HepG2 (cell line): ENCODE measurements around the gene GALNT9. TPM values are rescaled to one million over a fixed set of nuclear protein-coding genes. Genes with fewer than 3 reads are reported as not detected.

Source experiments
- ARNT2 ChIP-seq: sonication (generic); formaldehyde crosslinking; IDR thresholded peaks from 2 replicates; pipeline ENCODE4 v1.8.0; 2022; ENCODE audit warnings: mild to moderate bottlenecking, low read depth, missing genetic modification reagents, moderate library complexity
- DR1 ChIP-seq: sonication (generic); formaldehyde crosslinking; IDR thresholded peaks from 2 replicates; pipeline ENCODE4 v1.8.0; 2021; ENCODE audit warnings: mild to moderate bottlenecking, missing genetic modification reagents, inconsistent platforms
- FOXP1 ChIP-seq, 2 experiments: fragments of 450-650 bp in 1 of 2; IDR thresholded peaks; 2 replicates each; pipeline ENCODE4 v1.6.1; 2017 to 2018; ENCODE audit warnings: antibody characterized with exemption in 1 of 2
- HMG20A ChIP-seq: IDR thresholded peaks from 2 replicates; pipeline ENCODE4 v1.6.1; 2016; ENCODE audit warnings: borderline replicate concordance
- HMGXB4 ChIP-seq, 2 experiments: sonication (generic) in 1 of 2; formaldehyde crosslinking in 1 of 2; IDR thresholded peaks; 2 replicates each; pipeline versions ENCODE4 v1.4.0 to v1.6.1; 2018 to 2020; ENCODE audit warnings: missing genetic modification reagents in 2 of 2, borderline replicate concordance in 1 of 2, low read depth in 1 of 2, mild to moderate bottlenecking in 1 of 2, missing biosample characterization in 1 of 2
- HNF4G ChIP-seq, 2 experiments: sonication (generic) in 1 of 2; formaldehyde crosslinking in 1 of 2; IDR thresholded peaks; 2 replicates each; pipeline versions ENCODE4 v1.4.0 to v1.6.1; 2011 to 2020; ENCODE audit warnings: borderline replicate concordance in 2 of 2, low read depth in 2 of 2, mild to moderate bottlenecking in 2 of 2, low read length in 1 of 2, missing genetic modification reagents in 1 of 2, moderate library complexity in 1 of 2
- JUND ChIP-seq: sonication (generic); formaldehyde crosslinking; IDR thresholded peaks from 2 replicates; pipeline ENCODE4 v1.8.0; 2022; ENCODE audit warnings: mild to moderate bottlenecking, missing genetic modification reagents
- KLF11 ChIP-seq: IDR thresholded peaks from 2 replicates; pipeline ENCODE4 v1.6.1; 2016; ENCODE audit warnings: missing compliant biosample characterization
- NFE2L2 ChIP-seq: fragments of 150-350 bp; IDR thresholded peaks from 2 replicates; pipeline ENCODE4 v1.6.1; 2014; ENCODE audit warnings: low read length
- SRSF4 ChIP-seq: fragments of 200-400 bp; formaldehyde crosslinking; IDR thresholded peaks from one replicate; pipeline ENCODE4 v1.6.1; 2018; ENCODE audit warnings: mild to moderate bottlenecking, low read depth, low read length, moderate library complexity; ENCODE audit not compliant: poor library complexity, severe bottlenecking
- TFDP2 ChIP-seq: sonication (generic); formaldehyde crosslinking; IDR thresholded peaks from 2 replicates; pipeline ENCODE4 v1.4.0; 2020; ENCODE audit warnings: missing genetic modification reagents
- ZBTB21 ChIP-seq: sonication (generic); formaldehyde crosslinking; IDR thresholded peaks from 2 replicates; pipeline ENCODE4 v1.4.0; 2020; ENCODE audit warnings: missing genetic modification reagents
- ZBTB38 ChIP-seq: sonication (generic); formaldehyde crosslinking; IDR thresholded peaks from 2 replicates; pipeline ENCODE4 v1.5.1; 2020; ENCODE audit warnings: mild to moderate bottlenecking, missing genetic modification reagents
- ZFP62 ChIP-seq: sonication (generic); formaldehyde crosslinking; IDR thresholded peaks from 2 replicates; pipeline ENCODE4 v1.4.0; 2020; ENCODE audit warnings: missing genetic modification reagents
- ZNF101 ChIP-seq: sonication (generic); formaldehyde crosslinking; IDR thresholded peaks from 2 replicates; pipeline ENCODE4 v1.4.0; 2020; ENCODE audit warnings: mild to moderate bottlenecking, low read depth, missing genetic modification reagents, borderline replicate concordance
- ZNF280B ChIP-seq: sonication (generic); formaldehyde crosslinking; IDR thresholded peaks from 2 replicates; pipeline ENCODE4 v1.5.0; 2020; ENCODE audit warnings: missing genetic modification reagents, mild to moderate bottlenecking, borderline replicate concordance
- ZNF33B ChIP-seq: sonication (generic); formaldehyde crosslinking; IDR thresholded peaks from 2 replicates; pipeline ENCODE4 v1.5.1; 2020; ENCODE audit warnings: mild to moderate bottlenecking, missing genetic modification reagents
- ZNF484 ChIP-seq: sonication (generic); formaldehyde crosslinking; IDR thresholded peaks from 2 replicates; pipeline ENCODE4 v1.5.1; 2020; ENCODE audit warnings: mild to moderate bottlenecking, low read depth, missing genetic modification reagents, borderline replicate concordance
- ZNF589 ChIP-seq: sonication (generic); formaldehyde crosslinking; conservative IDR thresholded peaks from 2 replicates; pipeline ENCODE4 v1.8.0; 2022; ENCODE audit warnings: mild to moderate bottlenecking, moderate library complexity, missing genetic modification reagents
- ZNF619 ChIP-seq: sonication (generic); formaldehyde crosslinking; IDR thresholded peaks from 2 replicates; pipeline ENCODE4 v1.4.0; 2020; ENCODE audit warnings: mild to moderate bottlenecking, missing genetic modification reagents
- ZUFSP ChIP-seq: sonication (generic); formaldehyde crosslinking; IDR thresholded peaks from 2 replicates; pipeline ENCODE4 v1.9.0; 2021; ENCODE audit warnings: missing genetic modification reagents, mild to moderate bottlenecking, borderline replicate concordance
- polyA plus RNA-seq, 8 experiments: library from polyadenylated mRNA; depleted of rRNA in 3 of 8; stranded (reverse) in 7 of 8; unstranded in 1 of 8; fragments of >200 nt; fragmentation: Illumina TruSeq in 4 of 8; extraction: Trizol in 4 of 8; gene quantifications; 2 replicates each; pipeline versions ENCODE4 v1.2.1 to v1.2.3, GENCODE V29; 2011 to 2016; ENCODE audit warnings: low read depth in 4 of 8, missing spikeins in 1 of 8, mixed read lengths in 1 of 8; ENCODE audit not compliant: insufficient read depth in 1 of 8
- total RNA-seq, 5 experiments: library from RNA; depleted of rRNA; stranded (reverse); fragments of >200 nt; fragmentation: Illumina TruSeq; extraction: Trizol; gene quantifications; 2 replicates each; pipeline ENCODE4 v1.2.3, GENCODE V29; 2016; ENCODE audit warnings: low read depth in 1 of 5

Gene GALNT9
- total and polyA plus RNA-seq, 2 of the 13 experiments (the other 11 are each of a cell fraction or from before 2014, with no cell fraction given), result 0.04 TPM; not detected in 1

GRCh38 chr12:132154341-132154761 lies 175.0 kb downstream of the GALNT9 start (continued):
- no peak for TF ChIP-seq TFDP2
- no peak for TF ChIP-seq ZBTB38
- TF ChIP-seq FOXP1 (IDR thresholded peaks at IDR 0.05), result no peak
- TF ChIP-seq FOXP1 (CRISPR knock-in tag; IDR thresholded peaks at IDR 0.05), result no peak
- 0 out of 2 replicates have a peak, but pooled peaks have one; percentile 10 for TF ChIP-seq HNF4G (IDR thresholded peaks at IDR 0.05; ENCODE audit: borderline replicate concordance, low read depth, low read length)
- TF ChIP-seq HNF4G (CRISPR knock-in tag; IDR thresholded peaks at IDR 0.05; ENCODE audit: borderline replicate concordance, low read depth), result no peak
- TF ChIP-seq ZNF619 (CRISPR knock-in tag), result no peak
- TF ChIP-seq KLF11, result no peak
- no peak for TF ChIP-seq ZUFSP (CRISPR knock-in tag)
- no peak for TF ChIP-seq JUND (CRISPR knock-in tag)
- TF ChIP-seq ARNT2 (CRISPR knock-in tag), result no peak
- TF ChIP-seq SRSF4, result no peak
- TF ChIP-seq ZBTB21 (CRISPR knock-in tag), result no peak
- no peak for TF ChIP-seq NFE2L2
- TF ChIP-seq ZNF33B (CRISPR knock-in tag), result no peak
- TF ChIP-seq HMG20A (CRISPR knock-in tag), result no peak
- no peak for TF ChIP-seq ZFP62
- TF ChIP-seq HMGXB4 (CRISPR knock-in tag; IDR thresholded peaks at IDR 0.05; ENCODE audit: borderline replicate concordance in 1 of 2, low read depth in 1 of 2), result no peak
- TF ChIP-seq ZNF484 (CRISPR knock-in tag), result no peak
- no peak for TF ChIP-seq ZNF280B (CRISPR knock-in tag)
- no peak for TF ChIP-seq ZNF589 (CRISPR knock-in tag)
- no peak for TF ChIP-seq DR1
- TF ChIP-seq ZNF101 (CRISPR knock-in tag), result no peak
